Fibroblast of the aortic adventitia (primary cell): ENCODE data around the gene L3MBTL4. TPM values are rescaled to one million over a fixed set of nuclear protein-coding genes. Genes with fewer than 3 reads are reported as not detected.
"Not testable (repeated sequence)": the region's sequence is repeated elsewhere in the genome, so short reads cannot be mapped to it uniquely, and the experiment has no call there.

ENCODE experiments used
- DNase-seq: peaks from one replicate; pipeline ENCODE4 v3.0.0-alpha.2; 2010; ENCODE audit warnings: low read depth
- H3K4me3 ChIP-seq: 2 replicates; pipeline ENCODE4 v1.5.1; 2011; ENCODE audit warnings: low read depth, mild to moderate bottlenecking, control low read depth, low read length, moderate library complexity
- CTCF ChIP-seq: IDR thresholded peaks from 2 replicates; pipeline ENCODE4 v1.5.1; 2011; ENCODE audit warnings: mild to moderate bottlenecking, low read length, control low read depth, inconsistent platforms; ENCODE audit not compliant: insufficient read depth
- total RNA-seq: library from RNA; depleted of rRNA; stranded (reverse); fragments of >200 nt; gene quantifications from 2 replicates; pipeline ENCODE4 v1.2.3, GENCODE V29; 2012; ENCODE audit warnings: low replicate concordance

L3MBTL4 gene
- total RNA-seq, 1 donor = not detected

- no peak for DNase-seq
- H3K4me3 ChIP-seq = no peak overlapping the region
- TF ChIP-seq CTCF = no peak
Observed at GRCh38 chr18:6200204-6200774, 214.4 kb downstream of the L3MBTL4 start.

DNA sequence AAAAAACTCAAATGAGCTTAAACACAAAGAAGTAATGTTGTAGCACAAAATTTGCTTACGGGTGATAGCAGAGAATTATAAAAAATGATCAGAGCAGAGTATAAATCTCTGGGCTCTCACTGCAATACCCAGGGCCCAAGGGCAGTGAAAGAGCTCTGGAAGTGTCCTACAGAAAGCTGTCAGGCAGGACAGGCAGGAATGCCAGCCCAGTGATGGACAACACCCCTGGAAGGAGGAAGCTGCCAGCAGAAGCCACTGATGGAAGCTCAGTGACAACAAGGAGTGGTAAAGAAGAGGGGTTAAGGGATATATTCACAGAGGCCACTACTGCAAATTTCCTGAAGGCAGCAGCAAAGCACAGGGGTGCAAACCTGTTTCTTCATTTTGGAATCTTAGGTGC lies 214.9 kb downstream of the L3MBTL4 start:
- no peak for DNase-seq
- TF ChIP-seq CTCF = no peak
- H3K4me3 ChIP-seq = no peak overlapping the region

DNA sequence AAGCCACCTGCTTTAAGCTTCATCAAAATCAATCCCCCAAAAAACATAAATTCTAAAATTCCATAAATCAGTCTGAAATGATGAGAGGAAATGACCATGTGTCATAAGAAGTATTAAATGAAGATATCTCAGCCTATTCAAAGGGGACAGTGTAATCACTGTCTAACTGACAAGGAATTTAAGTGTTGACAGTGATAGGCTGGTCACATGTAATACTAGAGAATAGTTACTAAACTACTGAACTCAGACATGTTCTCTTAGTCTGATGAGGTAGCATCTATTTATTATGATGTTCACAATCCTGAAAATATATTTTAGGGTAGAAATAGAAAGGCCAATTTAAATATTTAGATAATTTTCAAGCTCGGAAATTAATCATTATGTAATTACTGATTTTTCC lies 216.1 kb downstream of the L3MBTL4 start:
- no peak for DNase-seq
- no peak overlapping the region for H3K4me3 ChIP-seq
- no peak for TF ChIP-seq CTCF

- TF ChIP-seq CTCF = no peak
- DNase-seq = no peak
- H3K4me3 ChIP-seq = no peak overlapping the region
Observed at GRCh38 chr18:6194640-6195039, 220.1 kb downstream of the L3MBTL4 start.

- not testable (repeated sequence) for DNase-seq, H3K4me3 ChIP-seq
Observed at GRCh38 chr18:6185782-6186181, 228.9 kb downstream of the L3MBTL4 start.

DNA sequence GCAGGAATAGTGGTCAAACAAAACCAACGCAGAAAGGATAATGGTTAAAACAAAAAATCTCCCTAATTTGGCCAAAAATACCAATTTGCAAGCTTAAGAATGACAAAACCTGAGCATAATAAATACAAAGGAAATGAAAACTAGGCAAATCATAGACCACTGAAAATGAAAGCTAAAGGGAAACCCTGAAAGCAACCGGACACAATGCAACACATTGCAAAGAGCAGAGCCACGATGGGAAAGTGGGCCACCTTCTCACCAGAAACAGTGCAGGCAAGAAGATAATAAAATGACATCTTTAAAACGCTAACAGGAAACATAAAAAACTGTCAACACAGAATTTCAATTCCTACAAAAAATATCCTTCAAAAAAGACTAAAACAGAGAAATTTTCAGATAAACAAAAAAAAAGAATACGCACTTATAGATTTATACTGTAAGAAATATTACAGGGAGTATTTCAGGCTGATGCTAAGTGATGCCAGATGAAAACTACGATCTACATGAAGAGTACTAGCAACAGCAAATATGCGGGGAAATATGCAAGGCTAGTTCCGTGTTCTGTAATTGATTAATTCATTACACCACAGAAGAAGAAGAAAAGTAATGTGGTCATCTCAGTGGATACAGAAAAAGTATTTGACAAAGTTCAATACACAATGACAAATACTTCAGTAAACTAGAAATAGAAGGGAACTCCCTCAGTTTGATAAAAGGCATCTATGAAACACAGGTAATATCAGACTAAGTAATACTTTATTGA lies 239.5 kb downstream of the L3MBTL4 start:
- no peak for DNase-seq
- H3K4me3 ChIP-seq = no peak overlapping the region
- TF ChIP-seq CTCF = no peak

- no peak for TF ChIP-seq CTCF
- H3K4me3 ChIP-seq = no peak overlapping the region
- DNase-seq = no peak
Observed at GRCh38 chr18:6170604-6171003, 244.1 kb downstream of the L3MBTL4 start.
